ENCODE measurements around the gene LEF1.

DNA sequence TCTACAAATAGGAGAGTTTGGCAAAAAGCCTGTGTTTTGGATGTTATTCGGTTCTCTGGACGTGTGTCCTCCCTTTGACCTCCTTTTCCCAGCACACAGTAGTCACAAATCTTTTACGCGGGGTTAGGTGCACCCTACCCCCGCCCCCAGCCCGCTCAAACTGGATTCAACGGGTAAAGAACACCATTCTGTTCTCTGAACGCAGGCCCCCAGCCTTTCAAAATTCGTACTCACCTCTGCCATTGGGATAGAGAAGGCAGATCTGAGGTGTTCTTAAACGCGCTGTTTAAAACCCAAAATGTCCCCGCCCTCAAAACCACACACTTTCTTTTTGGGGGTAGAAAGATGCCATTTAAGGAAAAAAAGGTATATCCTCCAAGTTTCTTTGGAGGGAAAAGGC, 2.7 kb downstream of the LEF1 start:
- TF ChIP-seq RARB (CRISPR knock-in tag; IDR thresholded peaks at IDR 0.05) (no peak), ZFP30 (CRISPR knock-in tag; IDR thresholded peaks at IDR 0.05) (no peak), ISL1 (CRISPR knock-in tag; IDR thresholded peaks at IDR 0.05) (no peak), ZNF70 (CRISPR knock-in tag; IDR thresholded peaks at IDR 0.05) (no peak), CSDC2 (CRISPR knock-in tag; IDR thresholded peaks at IDR 0.05) (no peak)

All from SK-N-SH treated with all-trans-retinoic acid at 6 μM for 48 hours (cell line).